Stomach (tissue), 9 donors: ENCODE measurements around the gene TBL1XR1. TPM values are rescaled to one million over a fixed set of nuclear protein-coding genes. Genes with fewer than 3 reads are reported as not detected.
"Not testable (repeated sequence)": the region's sequence is repeated elsewhere in the genome, so short reads cannot be mapped to it uniquely, and the experiment has no call there.

Experiments
- DNase-seq, 2 donors: peaks; one replicate each; pipeline versions ENCODE4 v3.0.0 to v3.0.0-alpha.2; 2013 to 2019
- H3K27ac ChIP-seq, 5 donors: fragments of 200-600 bp in 4 of 5; sonication (generic) in 4 of 5; one replicate each; pipeline ENCODE4 v1.5.1; 2013 to 2019; ENCODE audit warnings: mild to moderate bottlenecking in 1 of 5, moderate library complexity in 1 of 5
- H3K27me3 ChIP-seq, 3 donors: fragments of 200-600 bp; sonication (generic); one replicate each; pipeline ENCODE4 v1.5.1; 2017 to 2019; ENCODE audit warnings: mixed run types in 1 of 3
- H3K36me3 ChIP-seq, 4 donors: fragments of 200-600 bp; sonication (generic); 1 replicate in 3 of 4; 2 replicates in 1 of 4; pipeline ENCODE4 v1.5.1; 2016 to 2019
- H3K4me1 ChIP-seq, 4 donors: fragments of 200-600 bp; sonication (generic); one replicate each; pipeline ENCODE4 v1.5.1; 2016 to 2019
- H3K4me3 ChIP-seq, 4 donors: fragments of 200-600 bp; sonication (generic) in 3 of 4; one replicate each; pipeline ENCODE4 v1.5.1; 2016 to 2019; ENCODE audit warnings: mild to moderate bottlenecking in 1 of 4
- H3K9me3 ChIP-seq, 4 donors: fragments of 200-600 bp; sonication (generic); one replicate each; pipeline ENCODE4 v1.5.1; 2016 to 2019
- EP300 ChIP-seq: sonication (generic); formaldehyde crosslinking; IDR thresholded peaks from one replicate; pipeline ENCODE4 v1.6.1; 2017; ENCODE audit warnings: antibody characterized with exemption
- POLR2A ChIP-seq, 4 donors: fragments of 450-650 bp; IDR thresholded peaks; one replicate each; pipeline ENCODE4 v1.6.1; 2016; ENCODE audit warnings: antibody characterized with exemption in 4 of 4, control low read depth in 2 of 4, mild to moderate bottlenecking in 1 of 4, moderate library complexity in 1 of 4
- POLR2AphosphoS5 ChIP-seq, 3 donors: sonication (generic); formaldehyde crosslinking; IDR thresholded peaks; one replicate each; pipeline ENCODE4 v1.6.1; 2016; ENCODE audit warnings: antibody characterized with exemption in 3 of 3
- WGBS, 5 donors: extraction: QIAGEN DNeasy Blood & Tissue Kit in 3 of 5; methylation state at CpG; one replicate each; pipeline versions ENCODE4 v1.1.5 to v1.1.7; 2013 to 2018; 5-methylcytosine and 5-hydroxymethylcytosine counted together
- intact Hi-C: fragments of 100-400 bp; cut with DNase I; formaldehyde crosslinking; loops from one replicate; pipeline ENCODE4 v1.15.1; 2023; ENCODE audit warnings: low total_unique reads
- polyA plus RNA-seq, 3 donors: library from polyadenylated mRNA; stranded (reverse); fragments of 200-250 nt; gene quantifications; one replicate each; pipeline ENCODE4 v1.2.3, GENCODE V29; 2013
- total RNA-seq, 5 donors: library from RNA; depleted of rRNA; stranded (reverse); fragments of >200 nt; gene quantifications; one replicate each; pipeline versions ENCODE4 v1.1.0 to v1.2.3, GENCODE V29; 2014 to 2016
- TF ChIP-seq, protein P1 (sequence below), 7 experiments: fragments of 450-650 bp in 4 of 7; fragments of 200-600 bp in 3 of 7; sonication (generic) in 3 of 7; IDR thresholded peaks; one replicate each; pipeline ENCODE4 v1.5.1; 2016 to 2019; ENCODE audit warnings: antibody characterized with exemption in 7 of 7, control low read depth in 2 of 7, mild to moderate bottlenecking in 1 of 7
- donor health status: healthy with polysubstance abuse.
- donor health status: Bipolar disorder and iron deficiency.
- donor health status: healthy.

Gene TBL1XR1
- total and polyA plus RNA-seq, 8 donors: 11.6 to 217 (median 41.1) TPM

DNA sequence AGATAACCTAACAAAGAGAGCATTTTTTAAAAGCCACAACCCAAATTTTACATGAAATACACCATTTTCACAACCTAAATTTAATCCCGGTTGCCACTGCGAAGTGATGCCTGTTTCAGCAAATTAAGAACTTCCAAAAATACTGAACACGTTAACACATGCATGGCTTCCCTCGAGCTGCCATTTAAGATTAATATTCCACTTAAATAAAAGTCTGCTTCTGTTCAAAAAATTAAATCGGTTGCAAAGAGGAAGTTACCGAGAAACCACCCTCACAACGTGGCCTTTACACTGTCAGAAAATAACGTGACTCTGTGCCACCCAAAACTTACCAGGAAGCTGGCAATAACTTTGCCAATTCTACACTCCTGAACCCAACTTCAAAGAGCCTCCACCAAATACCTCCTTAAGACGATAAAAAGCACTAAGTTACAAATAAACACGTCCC lies 1.2 kb downstream of the TBL1XR1 start:
- Histone ChIP-seq H3K9me3 (no peaks in the 10 kb centered on the region), H3K27ac (peak overlapping the region; percentile 98 to 100 (median 99)), H3K4me1 (peaks cover 13 to 69% (median 44%) of the 10 kb centered on the region in 4 donors), H3K4me3 (peak overlapping the region; percentile 75 to 98 (median 92)), H3K27me3 (no peaks in the 10 kb centered on the region), H3K36me3 (no peaks in the 10 kb centered on the region)
- TF ChIP-seq EP300: no peak
- TF ChIP-seq, protein P1, sequence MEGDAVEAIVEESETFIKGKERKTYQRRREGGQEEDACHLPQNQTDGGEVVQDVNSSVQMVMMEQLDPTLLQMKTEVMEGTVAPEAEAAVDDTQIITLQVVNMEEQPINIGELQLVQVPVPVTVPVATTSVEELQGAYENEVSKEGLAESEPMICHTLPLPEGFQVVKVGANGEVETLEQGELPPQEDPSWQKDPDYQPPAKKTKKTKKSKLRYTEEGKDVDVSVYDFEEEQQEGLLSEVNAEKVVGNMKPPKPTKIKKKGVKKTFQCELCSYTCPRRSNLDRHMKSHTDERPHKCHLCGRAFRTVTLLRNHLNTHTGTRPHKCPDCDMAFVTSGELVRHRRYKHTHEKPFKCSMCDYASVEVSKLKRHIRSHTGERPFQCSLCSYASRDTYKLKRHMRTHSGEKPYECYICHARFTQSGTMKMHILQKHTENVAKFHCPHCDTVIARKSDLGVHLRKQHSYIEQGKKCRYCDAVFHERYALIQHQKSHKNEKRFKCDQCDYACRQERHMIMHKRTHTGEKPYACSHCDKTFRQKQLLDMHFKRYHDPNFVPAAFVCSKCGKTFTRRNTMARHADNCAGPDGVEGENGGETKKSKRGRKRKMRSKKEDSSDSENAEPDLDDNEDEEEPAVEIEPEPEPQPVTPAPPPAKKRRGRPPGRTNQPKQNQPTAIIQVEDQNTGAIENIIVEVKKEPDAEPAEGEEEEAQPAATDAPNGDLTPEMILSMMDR (IDR thresholded peaks at IDR 0.05): no peak
- peak in 1 of 3 donors; percentile 16 for TF ChIP-seq POLR2AphosphoS5 (IDR thresholded peaks at IDR 0.05)
- 0 to 1% (median 1%) methylated on average over 10 of the region's 10 CpGs for WGBS, 5 donors
- intact Hi-C loops: no loop called here
- DNase-seq: peak in 1 of 2 donors; percentile 68

DNA sequence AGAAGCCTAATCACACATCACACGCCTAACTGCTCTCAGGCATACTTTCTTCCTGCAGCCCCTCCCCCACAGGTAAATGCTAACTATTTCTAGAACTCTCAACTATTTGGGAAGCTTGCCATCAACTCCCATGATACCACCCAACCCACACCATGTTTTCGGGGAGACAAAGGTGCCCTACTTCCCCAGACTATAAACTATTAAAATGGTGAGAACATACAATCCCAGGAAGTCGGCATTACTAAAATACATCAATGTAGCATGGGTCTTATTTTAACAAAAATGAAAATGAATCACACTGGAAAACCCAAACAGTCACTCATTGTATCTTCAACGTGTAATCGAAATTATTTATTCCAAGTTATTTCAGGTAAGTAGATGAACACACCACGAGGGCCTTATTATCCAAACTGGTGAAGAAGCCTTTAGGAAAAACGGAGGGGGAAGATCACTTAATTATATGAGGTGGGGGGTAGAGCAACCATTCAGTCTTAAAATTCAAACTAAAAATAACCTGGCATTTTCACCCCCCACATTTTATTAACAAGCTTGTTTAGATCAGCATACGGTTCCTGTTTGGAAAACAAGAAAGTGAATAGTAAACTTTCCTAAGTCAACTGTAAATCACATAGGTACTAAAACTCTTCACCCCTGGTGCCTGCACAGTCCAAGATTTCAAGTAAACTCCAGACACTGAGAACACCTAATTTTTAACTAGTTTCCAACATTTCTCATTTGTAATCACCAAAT lies 1.9 kb downstream of the TBL1XR1 start:
- intact Hi-C loops: no loop called here
- Histone ChIP-seq H3K4me3 (peak overlapping the region; percentile 75 to 98 (median 92)), H3K36me3 (no peaks in the 10 kb centered on the region), H3K4me1 (peaks cover 13 to 75% (median 51%) of the 10 kb centered on the region in 4 donors), H3K27ac (peak overlapping the region; percentile 52 to 100 (median 99)), H3K9me3 (no peaks in the 10 kb centered on the region), H3K27me3 (no peaks in the 10 kb centered on the region)
- TF ChIP-seq POLR2AphosphoS5 (IDR thresholded peaks at IDR 0.05) (no peak), POLR2A (IDR thresholded peaks at IDR 0.05) (no peak), EP300 (no peak)
- TF ChIP-seq, protein P1 (IDR thresholded peaks at IDR 0.05): no peak
- WGBS, 5 donors: 3 to 9% (median 4%) methylated on average over 7 to 8 of the region's 8 CpGs
- peak in 1 of 2 donors; percentile 73 for DNase-seq

DNA sequence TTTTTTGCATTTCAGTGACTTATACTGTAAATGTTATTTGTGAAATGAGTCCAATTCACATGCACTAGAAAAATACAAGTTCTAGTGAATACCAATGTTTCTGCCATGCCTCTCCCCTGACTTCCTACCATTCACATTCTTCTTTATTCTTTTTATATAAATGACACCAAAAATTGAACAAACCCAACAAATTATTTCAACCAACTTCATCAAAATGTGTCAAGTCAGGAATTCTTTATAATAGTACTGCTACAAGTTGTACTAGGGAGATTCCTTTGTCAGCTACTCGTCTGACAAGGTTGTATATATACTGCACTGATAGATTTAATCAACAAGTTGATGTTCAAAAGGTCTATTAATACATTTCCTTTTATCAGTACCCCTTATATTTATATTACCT lies 3.0 kb downstream of the TBL1XR1 start:
- H3K4me1 ChIP-seq: peaks cover 13 to 68% (median 51%) of the 10 kb centered on the region in 4 donors
- intact Hi-C loops: loop anchor here (5.0 kb wide), 1 partner anchor 137 kb away; no protein-coding TSS in a partner anchor
- 2 to 24% (median 5%) methylated on average over 1 of the region's 1 CpG for WGBS, 5 donors

DNA sequence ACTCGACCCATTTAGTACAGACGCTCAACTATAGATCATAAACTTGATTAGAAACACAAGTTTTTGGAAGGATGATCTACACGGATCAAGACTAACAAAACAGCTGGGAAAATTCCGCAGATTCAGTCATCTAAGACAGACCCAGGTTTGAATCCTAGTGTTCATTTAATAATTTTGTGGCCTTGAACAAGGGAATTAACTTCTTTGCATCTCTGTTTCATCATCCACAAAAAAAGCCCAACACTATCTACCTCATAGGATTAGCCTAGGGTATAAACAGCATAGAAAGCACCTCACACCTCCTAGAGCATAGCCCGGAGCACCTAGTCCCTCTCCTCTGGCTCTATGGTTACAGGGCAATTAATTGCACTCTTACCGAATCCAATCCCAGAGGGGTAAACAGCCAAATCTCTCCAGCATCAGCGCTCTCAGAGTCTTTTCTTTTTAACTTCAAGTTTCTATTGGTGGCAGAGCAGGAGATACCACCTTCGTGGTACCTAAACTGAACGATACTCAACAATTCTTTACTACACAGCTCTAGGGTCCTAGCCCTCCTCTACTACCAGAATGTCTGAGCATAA lies 3.5 kb downstream of the TBL1XR1 start:
- no peak for DNase-seq
- peak overlapping the region in 1 of 4 donors; percentile 75 for H3K4me3 ChIP-seq
- peaks cover 13 to 63% (median 47%) of the 10 kb centered on the region in 4 donors for H3K4me1 ChIP-seq
- intact Hi-C loops: loop anchor here (5.0 kb wide), 1 partner anchor 136 kb away; no protein-coding TSS in a partner anchor
- H3K27me3 ChIP-seq: no peaks in the 10 kb centered on the region
- WGBS, 5 donors: 61 to 76% (median 70%) methylated on average over 9 of the region's 9 CpGs
- no peaks in the 10 kb centered on the region for H3K36me3 ChIP-seq
- peak overlapping the region in 3 of 5 donors; percentile 27 to 100 (median 98) for H3K27ac ChIP-seq
- no peaks in the 10 kb centered on the region for H3K9me3 ChIP-seq
- TF ChIP-seq POLR2A (IDR thresholded peaks at IDR 0.05) (no peak), POLR2AphosphoS5 (IDR thresholded peaks at IDR 0.05) (no peak), EP300 (no peak)
- TF ChIP-seq, protein P1 (IDR thresholded peaks at IDR 0.05): no peak

More for the DNA sequence above, 3.0 kb downstream of the TBL1XR1 start:
- H3K36me3 ChIP-seq: no peaks in the 10 kb centered on the region
- peak overlapping the region in 2 of 4 donors; percentile 75 to 91 for H3K4me3 ChIP-seq
- TF ChIP-seq, protein P1 (IDR thresholded peaks at IDR 0.05): no peak
- no peak for TF ChIP-seq POLR2A (IDR thresholded peaks at IDR 0.05)
- TF ChIP-seq EP300: no peak
- TF ChIP-seq POLR2AphosphoS5 (IDR thresholded peaks at IDR 0.05): no peak
- no peaks in the 10 kb centered on the region for H3K27me3 ChIP-seq
- H3K27ac ChIP-seq: peak overlapping the region in 3 of 5 donors; percentile 98 to 100 (median 99)
- DNase-seq: no peak
- no peaks in the 10 kb centered on the region for H3K9me3 ChIP-seq

DNA sequence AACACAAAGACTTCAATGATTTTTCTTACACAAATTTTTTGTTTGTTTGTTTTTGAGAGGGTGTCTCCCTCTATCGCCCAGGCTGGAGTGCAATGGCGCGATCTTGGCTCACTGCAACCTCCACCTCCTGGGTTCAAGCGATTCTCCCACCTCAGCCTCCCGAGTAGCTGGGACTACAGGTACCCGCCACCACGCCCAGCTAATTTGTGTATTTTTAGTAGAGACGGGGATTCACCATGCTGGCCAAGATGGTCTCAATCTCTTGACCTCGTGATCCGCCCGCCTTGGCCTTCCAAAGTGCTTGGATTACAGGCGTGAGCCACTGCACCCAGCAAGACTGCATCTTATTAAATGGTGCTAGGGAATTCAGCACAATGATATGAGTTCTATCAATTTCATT lies 4.0 kb downstream of the TBL1XR1 start:
- intact Hi-C loops: loop anchor here (5.0 kb wide), 1 partner anchor 136 kb away; no protein-coding TSS in a partner anchor
- H3K27me3 ChIP-seq, H3K27ac ChIP-seq, H3K9me3 ChIP-seq, H3K4me3 ChIP-seq, DNase-seq, H3K36me3 ChIP-seq: not testable (repeated sequence)
- peaks cover 13 to 63% (median 44%) of the 10 kb centered on the region in 4 donors for H3K4me1 ChIP-seq
- WGBS, 5 donors: 94 to 97% (median 95%) methylated on average over 12 of the region's 12 CpGs
